GM21737 (cell line): Measurements from ENCODE around the gene QSOX2.
"Not testable (repeated sequence)": the region's sequence is repeated elsewhere in the genome, so short reads cannot be mapped to it uniquely, and the experiment has no call there.

Source experiments
- ATAC-seq: cut with Tn5 transposase; IDR thresholded peaks from one replicate; pipeline ENCODE4 v1.9.1; 2021; ENCODE audit warnings: mild to moderate bottlenecking, moderate library complexity; ENCODE audit not compliant: unreplicated experiment

The QSOX2 gene

GRCh38 chr9:136267261-136268111 lies 21.9 kb upstream of the QSOX2 start:
- ATAC-seq = peak; percentile 72

- not testable (repeated sequence) for ATAC-seq
These were observed 21.0 kb upstream of the QSOX2 start for GRCh38 chr9:136266641-136267040.

- no peak for ATAC-seq
These were observed 20.1 kb upstream of the QSOX2 start for GRCh38 chr9:136265561-136266355.

DNA sequence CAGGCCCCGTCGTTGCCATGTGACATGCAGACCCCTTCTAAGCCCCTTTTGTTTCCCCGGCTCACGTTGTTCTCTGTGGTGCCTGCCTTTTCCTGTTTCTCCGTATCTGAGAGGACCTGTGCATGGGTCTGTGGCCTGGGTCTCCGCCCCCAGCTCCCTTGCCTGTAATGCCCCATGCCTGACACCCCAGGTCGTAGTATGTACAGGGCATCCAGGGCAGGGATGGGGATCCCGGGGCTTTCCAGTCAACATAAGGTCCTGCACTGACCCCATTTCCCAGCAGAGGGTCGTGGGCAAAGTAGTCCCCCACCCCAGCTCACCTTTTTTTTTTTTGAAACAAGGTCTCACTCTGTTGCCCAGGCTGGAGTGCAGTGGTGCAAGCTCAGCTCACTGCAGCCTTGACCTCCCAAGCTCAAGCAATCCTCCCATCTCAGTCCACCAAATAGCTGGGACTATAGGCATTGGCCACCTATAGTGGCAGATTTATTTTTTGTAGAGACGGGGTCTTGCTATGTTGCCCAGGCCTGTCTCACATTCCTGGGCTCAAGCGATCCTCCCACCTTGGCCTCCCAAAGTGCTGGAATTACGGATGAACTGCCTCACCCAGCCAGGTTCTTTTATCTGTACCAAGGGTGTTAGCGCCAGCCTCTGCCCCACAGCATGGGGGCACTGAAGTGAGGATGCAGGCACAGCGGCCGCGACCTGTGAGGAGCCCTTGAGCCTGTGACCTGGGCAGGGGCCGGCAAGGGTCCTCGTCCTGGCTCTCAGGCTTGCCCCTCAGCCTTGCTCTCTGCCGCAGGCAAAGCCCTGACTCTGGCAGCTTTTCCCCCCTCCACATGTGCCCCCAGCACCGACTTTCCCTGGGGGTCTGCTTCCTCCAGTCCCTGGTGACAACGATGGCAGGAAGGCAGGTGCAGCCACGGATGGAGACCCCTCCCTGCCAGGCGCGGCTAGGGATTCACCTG lies 19.1 kb upstream of the QSOX2 start:
- ATAC-seq = no peak

DNA sequence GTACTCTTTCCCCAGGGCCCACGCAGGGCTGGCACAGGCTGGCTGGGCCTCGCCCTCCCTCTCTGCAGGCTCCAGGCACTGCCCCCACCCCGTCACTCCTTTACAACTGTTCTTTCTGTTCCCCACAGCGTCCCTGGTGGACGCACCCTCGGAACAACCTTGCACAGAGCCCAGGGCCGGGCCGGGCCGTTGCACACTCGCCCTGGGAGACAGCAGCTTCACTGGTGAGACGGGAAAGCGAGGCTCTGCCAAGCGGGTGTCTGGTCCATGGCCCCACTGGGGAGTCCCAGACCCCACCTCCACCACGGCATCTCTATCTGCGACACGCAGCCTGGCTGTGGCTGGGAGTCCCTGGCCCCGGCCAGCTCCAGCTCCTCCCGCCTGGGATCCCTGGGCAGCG lies 18.4 kb upstream of the QSOX2 start:
- no peak for ATAC-seq

GRCh38 chr9:136262671-136263178 lies 17.1 kb upstream of the QSOX2 start:
- ATAC-seq = no peak

DNA sequence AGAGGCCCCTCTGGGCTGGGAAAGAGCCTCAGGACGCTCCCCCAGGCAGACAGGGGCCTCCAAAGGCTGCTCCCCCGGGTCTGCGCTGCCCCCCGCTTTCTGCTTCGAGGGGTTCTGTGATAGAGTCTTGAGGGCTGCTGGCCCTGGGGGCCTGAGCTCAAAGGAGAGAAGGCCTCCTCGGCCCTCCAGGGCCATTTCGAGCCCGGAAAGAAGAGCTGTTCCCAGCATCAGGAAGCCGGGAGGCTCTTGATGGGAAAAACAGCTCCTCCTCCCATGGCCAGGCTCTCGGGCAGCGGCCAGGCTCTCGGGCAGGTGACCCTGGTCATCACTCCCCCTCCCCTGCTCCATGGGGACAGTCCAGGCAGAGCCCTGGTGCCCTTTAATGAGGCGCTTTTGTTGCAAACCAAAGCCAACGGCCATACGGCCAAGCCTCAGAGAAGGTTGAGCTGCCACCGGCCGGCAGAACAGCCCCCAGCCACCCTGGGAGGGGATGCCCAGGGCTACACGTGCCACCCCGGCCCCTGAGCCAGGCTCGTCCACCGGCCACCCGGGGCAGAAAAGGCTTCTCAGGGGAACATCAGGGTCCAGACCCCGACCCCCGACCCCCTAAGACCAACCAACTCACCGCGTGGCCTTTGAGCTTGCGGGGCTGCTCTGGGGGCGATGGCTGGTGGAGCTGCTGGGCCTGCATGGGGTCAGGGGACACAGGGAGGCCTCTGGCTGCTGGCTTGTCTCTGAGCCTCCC lies 16.2 kb upstream of the QSOX2 start:
- no peak for ATAC-seq

- no peak for ATAC-seq
These were observed 15.4 kb upstream of the QSOX2 start for GRCh38 chr9:136260936-136261472.

DNA sequence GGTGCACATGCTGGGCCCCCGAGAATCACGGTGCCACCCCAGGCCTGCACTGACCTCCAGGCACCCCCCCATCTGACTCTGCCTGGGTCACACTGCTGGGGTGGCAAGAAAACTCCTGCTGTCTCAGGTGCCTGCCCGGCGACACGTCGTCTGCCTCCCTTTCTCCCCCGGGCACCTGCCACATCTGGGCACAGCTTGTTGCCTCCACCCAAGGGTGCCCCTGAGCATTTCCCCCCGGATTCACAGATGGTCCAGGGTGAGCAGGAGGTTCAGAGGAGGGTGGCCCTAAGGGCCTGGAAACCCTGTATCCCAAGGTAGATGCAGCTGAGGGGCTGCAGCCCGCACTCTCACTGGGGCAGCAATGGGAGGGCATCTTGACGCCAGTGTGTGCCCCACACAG lies 14.9 kb upstream of the QSOX2 start:
- no peak for ATAC-seq

DNA sequence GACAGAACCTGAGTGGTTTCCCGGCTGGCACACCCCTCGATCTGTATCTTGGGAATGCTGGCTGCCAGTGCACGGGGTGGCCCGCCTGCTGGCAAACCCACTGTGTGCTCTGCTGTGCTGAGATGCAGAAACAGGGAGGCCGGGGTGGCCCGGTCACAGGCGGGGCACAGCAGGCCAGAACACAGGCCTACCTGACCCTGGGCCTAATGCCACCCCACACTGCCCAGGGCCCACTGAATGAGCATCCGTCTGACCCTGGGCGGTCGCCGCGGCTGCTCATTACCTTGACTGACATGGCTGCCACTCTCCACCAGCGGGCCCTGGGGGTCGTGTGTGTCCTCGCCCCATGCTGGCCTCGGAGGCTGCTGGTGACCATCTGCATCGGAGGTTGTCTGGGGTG lies 14.2 kb upstream of the QSOX2 start:
- ATAC-seq = no peak

DNA sequence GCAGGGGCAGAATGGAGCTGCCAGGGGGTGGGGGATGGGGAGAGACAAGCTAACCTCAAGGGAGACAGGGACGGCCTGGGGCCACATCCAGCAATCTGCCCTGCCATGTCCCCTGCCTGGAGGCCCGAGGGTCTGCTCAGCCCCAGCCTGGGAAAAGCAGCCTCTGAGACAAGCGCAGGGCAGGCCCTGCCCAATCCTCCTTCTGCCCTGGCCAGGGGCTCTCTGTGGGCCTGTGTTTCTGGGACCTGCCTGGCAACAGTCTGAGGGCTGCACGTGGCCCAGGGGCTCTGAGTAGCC lies 13.9 kb upstream of the QSOX2 start:
- no peak for ATAC-seq

- no peak for ATAC-seq
These were observed 13.3 kb upstream of the QSOX2 start for GRCh38 chr9:136258786-136259516.

- no peak for ATAC-seq
These were observed 12.7 kb upstream of the QSOX2 start for GRCh38 chr9:136258299-136258625.

DNA sequence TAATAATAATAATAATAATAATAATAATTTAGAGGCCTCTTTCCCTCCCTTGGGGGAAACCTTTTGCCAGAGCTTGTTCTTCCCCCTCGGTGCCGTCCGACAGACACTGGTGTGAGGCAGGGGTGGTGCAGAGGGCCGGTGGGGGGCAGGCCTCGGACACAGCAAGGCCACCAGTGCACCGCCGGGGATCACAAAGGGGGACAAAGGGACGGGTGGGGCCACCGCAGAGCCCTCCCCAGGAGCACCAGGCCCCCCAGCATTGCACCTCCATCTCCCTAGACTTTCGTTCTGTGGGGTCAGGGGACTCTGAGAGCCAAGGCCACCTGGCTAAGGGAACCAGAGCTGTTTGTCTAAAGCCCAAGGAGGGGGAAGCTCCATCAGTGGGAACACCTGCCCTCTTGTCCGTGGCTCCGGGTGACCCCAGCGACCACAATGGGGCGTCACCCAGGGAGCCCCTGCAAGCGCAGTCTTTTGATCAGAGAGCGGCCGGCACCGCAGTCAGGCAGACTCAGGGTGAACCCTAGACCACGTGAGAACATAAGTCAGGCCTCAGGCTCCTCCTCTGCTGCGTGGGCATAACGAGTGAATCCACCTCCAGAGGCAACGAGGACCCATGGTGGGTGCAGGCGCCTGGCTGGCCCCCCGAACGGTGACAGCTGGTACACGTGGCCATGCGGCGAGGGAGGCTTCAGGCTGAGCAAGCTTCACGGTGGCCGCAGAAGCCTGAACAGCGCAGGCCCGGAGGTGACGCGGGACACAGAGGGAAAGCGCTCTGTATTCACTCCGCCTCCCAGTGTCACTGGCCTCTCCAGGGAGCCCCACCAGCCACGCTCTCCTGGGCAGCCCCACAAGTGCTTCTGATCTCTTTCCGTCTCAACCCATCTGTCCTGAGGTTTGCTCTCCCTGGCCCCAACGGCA lies 12.0 kb upstream of the QSOX2 start:
- ATAC-seq = no peak

DNA sequence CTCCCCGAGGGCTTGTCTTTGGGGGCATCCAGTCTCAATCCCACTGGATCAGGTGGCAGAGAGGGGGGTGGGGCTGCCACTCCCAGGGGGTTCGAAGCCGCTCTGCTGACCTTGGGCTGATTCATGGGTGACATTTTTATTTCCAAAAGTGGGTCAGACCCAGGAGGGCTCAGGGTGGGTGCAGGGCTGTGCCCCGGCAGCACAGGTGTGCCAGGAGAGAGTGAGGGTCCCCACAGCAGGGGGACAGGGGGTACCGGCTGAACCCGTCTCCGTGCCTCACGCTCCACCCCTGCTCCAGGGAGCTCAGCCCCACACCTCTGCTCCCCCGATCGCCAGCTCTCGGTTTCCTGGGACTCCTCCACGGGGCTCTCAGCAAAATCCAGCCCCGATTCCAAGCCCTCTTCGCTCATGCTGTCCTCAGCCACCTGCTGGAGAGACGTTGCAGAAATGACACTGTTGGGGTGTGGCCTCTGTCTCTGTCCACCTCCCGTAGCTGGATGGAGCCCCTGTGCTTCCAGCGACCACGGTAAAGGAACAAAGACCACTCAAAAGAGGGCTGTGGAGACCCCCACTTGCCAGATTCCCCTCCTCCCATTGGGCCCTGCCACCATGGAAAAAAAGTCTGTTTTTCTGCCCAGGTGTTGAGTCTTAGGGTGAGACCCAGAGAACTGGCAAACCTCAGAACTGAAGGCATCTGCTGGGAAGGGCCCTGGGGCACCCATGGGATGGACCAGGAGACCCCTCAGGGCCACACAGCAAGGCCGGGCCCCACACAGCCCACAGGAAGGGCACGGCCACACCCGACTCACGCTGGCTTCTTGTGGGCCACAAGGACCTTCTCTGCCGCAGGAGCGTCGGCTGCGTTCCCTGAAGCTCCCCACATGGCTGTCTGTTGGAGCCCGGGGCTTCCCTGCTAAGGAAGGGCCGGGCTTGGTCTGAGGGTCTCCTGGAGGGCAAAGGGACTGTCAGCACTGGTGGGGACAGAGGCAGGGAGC lies 10.6 kb upstream of the QSOX2 start:
- no peak for ATAC-seq

GRCh38 chr9:136255166-136255538 lies 9.5 kb upstream of the QSOX2 start:
- ATAC-seq = no peak
